Stimulated activated CD4-positive, alpha-beta T cell treated with anti-CD3 and anti-CD28 coated beads, Interleukin-2, amount 100 ng/mL, for 48 hours (primary cell): ENCODE measurements around the gene MOSMO.
"Not testable (repeated sequence)": the region's sequence is repeated elsewhere in the genome, so short reads cannot be mapped to it uniquely, and the experiment has no call there.

Experiments
- DNase-seq, 2 donors: peaks; one replicate each; pipeline ENCODE4 v3.0.0-alpha.2; 2020

MOSMO gene

DNA sequence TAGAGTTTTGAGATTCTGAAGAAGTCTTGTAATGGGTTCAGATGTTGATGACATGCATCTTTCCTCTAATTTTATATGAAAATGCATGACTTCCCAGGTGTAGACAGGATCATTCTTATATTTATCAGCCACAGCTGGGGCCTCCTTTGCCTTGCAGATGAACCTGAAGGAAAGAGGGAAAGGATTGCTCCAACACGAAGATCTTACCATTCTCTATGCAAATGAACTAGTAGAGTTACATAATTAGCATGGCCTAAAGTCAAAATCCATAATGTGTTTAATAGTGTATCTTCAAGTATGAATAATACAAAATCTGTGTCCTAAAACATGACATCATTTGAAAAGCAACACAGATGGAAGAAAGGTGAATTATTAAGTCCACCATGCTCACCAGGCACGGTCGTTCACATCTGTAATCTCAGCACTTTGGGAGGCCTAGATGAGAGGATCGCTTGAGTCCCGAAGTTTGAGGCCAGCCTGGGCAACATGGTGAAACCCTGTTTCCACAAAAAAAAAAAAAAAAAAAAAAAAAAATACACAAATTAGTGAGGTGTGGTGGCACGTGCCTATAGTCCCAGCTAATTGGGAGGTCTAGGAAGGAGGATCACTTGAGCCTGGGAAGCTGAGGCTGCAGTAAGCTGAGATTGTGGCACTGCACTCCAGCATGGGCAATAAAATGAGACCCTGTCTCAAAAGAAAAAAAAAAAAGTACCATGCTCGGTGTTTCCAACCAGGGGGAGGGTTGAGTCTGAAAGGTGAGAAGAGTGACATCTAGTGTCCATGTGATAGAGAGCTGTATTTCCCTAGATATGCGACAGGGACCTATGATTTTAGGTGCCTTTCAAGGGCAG is 90.7 kb downstream of the MOSMO start:
- no peak for DNase-seq

DNA sequence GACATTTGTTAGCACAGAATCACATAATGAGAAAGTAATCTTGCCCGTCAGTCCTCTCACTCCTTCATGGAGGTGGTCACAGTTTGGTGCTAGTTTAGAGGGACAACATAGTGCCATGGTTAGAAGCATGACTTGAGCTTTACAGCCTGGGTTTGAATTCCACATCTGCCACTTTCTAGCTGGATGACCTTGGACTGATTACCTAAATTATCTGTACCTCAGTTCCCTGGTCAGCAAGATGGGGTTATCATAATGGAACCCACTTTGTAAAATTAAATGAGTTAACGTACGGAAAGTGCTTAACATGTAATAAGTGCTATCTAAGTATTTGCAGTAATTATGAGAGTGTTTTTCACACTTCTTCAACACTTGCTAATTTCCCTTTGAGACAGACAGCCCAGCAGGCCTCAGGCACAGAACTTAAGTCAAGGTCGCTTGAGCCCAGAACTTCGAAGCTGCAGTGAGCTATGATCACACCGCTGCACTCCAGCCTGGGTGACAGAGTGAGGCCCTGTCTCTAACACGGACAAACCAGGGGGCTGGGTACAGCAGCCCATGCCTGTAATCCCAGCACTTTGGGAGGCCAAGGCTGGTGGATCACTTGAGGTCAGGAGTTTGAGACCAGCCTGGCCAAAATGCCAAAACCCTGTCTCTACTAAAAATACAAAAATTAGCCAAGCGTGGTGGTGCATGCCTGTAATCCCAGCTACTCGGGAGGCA is 91.5 kb downstream of the MOSMO start:
- DNase-seq: no peak

DNA sequence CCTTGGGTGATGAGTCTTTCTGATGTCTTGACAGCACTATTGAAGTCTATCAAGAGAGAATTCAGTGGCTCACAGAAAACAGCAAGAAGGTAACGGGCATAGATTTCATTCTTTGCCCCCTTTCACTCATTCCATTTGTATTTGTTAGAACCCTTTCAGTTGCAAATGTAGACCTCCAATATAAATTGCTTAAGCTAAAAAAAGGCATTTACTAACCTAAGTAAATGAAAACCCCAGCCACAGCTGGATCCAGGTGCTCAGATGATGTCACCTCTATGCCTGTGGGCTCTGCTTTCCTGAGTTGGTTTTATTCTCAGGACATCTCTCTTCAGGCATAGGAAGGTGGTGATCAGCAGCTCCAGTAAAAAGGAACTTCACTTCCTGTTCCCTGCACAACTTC is 95.5 kb downstream of the MOSMO start:
- DNase-seq: no peak

DNA sequence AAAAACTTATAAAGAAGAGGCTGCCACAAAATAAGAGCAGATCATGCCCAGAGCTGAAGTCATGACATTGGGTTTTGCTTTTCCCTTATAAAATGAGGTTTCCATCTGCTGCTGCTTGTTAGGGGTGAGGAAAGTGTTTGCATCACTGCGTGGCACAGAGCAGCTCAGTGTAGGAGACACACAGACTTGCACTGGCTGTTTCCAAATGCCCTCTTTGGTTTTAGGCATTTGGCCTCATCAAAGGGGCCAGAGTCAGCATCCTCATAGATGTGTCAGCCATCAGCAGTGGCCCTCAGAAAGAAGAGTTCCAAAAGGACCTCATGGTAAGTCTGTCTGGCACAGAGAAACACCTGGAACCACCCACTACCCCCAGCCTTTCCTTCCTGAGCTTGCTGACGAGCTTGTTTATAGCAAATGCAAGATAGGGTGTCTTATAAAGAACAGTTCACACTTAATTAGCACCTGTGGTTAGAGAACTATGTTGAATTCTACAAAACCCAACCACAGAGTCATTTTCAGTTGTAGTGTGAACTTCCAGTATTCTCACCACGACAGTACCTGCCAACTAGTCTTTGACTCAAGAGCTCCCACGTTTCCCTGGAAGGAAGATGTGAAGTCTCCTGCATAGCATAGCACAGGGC is 101.5 kb downstream of the MOSMO start:
- no peak for DNase-seq

DNA sequence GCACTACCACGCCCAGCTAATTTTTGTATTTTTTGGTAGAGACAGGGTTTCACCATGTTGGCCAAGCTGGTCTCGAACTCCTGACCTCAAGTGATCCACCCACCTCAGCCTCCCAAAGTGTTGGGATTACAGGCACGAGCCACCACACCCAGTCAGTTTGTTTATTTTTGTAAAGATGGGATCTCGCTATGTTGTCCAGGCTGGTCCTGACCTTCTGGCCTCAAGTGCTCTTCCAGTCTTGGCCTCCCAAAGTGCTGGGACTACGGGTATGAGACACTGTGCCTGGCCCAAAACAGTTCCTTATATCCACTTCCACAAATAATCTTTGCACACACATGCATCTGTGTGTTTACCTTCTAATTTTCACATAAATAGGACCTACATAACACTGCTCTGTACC is 103.7 kb downstream of the MOSMO start:
- DNase-seq: not testable (repeated sequence)

DNA sequence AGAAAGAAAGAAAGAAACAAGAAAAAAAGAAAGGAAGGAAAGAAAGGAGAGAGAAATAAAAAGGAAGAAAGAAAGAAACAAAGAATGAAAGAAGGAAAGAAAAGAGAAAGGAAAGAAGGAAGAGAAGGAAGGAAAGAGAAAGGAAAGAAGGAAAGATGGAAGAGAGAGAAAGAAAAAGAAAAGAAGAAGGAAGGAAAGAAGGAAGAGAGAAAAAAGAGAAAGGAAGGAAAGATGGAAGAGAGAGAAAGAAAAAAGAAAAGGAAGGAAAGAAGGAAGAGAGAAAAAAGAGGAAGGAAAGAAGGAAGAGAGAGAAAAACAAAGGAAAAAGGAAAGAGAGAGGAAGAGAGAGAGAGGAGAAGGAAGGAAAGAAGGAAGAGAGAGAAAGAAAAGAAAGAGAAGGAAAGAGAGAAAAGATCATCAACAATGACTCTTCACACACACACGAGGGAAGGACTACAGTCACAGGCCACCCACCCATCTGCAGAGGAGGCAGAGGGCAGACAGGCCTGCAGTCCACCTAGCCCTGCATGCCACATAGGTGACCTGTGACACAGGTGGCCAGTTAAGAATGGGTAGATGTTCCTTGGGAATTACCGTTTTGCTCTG is 108.3 kb downstream of the MOSMO start:
- no peak for DNase-seq

DNA sequence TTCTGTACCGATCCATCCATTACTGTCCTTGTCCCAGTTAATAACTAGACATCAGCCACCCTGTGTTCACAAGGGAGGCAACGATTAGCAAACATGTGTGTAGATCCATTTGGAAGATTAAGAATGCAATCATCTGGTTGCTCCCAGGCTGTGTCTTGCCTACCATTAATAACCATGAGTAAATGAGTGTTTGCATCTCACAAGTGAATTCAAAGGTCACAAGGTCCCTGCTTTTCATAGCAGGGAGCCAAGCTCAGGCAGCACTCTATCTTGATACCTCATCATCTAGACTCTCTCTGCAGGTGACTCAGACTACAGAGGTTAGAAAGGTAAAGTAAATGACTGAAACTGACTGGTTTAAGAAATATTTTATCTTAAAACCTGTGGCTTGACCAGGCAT is 109.7 kb downstream of the MOSMO start:
- DNase-seq: no peak

DNA sequence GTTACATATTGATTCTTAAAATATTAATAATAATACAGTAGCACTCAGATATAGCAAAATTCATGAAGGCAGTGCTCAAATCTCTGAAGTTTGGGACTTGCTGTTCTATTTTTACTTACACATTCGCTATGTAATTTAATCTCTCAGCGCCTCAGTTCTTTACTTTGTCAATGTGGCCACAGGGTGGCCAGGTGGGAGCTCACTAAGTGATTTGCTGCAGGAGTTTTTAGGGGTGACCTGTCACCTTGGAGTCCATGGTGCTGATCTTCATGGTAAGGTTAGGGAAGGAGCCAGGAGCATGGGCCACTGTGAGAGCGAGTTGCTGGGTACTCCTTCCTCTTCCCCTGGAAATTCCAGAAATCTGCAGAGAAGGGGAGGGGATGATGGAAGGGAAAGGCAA is 112.5 kb downstream of the MOSMO start:
- DNase-seq: no peak

DNA sequence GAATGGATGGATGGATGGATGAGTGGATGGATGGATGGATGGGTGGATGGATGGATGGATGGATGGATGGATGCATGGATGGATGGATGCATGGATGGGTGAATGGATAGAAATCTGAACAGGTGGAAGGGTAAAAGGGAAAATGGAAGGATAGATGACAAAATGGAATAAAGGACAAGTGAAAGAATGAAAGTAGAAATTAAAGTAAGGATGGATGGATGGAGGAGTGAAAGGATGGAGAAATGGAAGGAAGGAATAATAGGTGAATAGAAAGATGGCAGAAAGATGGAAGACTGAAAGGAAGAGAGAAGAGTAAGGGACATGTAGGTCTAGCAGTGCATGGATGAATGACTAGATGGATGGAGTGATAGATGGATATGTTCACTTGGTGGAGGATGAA is 114.3 kb downstream of the MOSMO start:
- DNase-seq: no peak

DNA sequence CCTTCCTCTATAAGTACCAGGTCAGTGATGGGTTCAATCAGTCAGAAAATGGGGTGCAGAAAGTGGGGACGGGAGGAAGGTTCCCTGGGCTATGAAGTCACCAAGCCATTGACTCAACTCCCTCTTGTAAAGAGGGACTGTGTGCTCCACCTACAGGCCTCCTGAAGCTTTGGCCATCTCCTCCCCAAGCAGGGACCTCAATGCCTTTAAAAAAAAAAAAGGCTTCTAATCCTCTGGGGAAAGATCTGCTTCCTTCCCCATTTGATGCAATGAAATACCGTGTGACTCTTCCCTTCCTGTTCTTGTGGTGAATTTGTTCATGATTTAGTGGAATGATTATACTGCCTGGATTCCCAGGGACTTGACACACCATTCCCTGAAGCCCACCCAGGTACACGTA is 115.2 kb downstream of the MOSMO start:
- DNase-seq: no peak

DNA sequence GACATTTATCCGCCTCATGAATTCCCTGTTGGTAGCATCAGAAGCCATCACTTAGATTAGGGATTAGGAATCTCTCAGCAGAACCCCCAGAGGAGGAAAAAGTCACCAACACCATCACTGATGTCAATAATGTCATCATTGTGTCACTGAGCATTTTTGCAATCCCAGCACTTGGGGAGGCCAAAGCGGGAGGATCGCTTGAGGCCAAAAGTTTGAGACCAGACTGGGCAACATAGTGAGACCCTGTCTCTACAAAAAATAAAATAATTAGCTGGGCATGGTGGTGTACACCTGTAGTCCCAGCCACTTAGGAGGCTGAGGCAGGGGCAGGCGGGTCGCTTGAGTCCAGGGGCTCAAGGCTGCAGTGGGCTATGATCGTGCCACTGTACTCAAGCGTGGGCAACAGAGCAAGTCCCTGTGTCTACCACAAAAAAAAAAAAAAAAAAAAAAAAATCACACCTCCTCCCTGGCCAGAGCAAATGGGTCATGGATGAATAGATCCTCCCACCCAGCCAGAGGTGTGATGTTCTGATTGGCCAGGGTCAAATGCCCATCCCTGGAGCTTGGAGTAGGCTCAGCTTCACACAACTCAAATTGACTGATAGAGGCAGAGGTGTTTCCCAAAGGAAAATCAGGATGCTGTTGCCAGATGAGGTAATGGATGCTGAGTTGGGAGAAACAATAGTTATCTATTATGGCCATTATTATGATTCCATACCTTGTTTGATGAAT is 116.0 kb downstream of the MOSMO start:
- DNase-seq: no peak

DNA sequence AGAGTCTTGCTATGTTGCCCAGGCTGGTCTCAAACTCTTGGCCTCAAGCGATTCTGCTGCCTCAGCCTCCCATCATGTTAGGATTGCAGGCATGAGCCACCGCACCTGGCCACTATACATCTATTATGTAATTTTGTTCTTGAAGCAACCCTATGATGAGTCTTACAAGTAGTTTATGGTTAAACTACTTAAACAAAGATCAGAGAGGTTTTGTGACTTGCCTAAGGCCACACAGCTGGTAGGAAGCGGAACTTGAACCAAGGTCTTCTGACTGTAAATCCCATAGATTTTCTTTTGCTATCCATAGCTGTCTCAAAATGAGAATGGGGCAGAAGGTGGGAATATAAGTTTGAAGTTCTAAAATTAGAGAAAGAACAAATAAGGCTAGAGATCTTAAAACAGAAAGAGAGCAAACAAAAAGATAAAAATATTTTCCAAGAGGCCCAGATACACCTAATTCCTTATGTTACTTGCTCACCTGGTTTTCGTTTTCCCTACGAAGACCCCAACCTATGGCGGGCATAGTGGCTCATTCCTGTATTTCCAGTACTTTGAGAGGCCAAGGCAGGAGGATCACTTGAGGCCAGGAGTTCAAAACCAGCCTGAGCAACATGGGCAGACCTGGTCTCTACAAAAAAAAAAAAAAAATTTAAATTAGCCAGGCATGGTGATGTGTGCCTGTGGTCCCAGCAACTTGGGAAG is 116.8 kb downstream of the MOSMO start:
- DNase-seq: no peak

DNA sequence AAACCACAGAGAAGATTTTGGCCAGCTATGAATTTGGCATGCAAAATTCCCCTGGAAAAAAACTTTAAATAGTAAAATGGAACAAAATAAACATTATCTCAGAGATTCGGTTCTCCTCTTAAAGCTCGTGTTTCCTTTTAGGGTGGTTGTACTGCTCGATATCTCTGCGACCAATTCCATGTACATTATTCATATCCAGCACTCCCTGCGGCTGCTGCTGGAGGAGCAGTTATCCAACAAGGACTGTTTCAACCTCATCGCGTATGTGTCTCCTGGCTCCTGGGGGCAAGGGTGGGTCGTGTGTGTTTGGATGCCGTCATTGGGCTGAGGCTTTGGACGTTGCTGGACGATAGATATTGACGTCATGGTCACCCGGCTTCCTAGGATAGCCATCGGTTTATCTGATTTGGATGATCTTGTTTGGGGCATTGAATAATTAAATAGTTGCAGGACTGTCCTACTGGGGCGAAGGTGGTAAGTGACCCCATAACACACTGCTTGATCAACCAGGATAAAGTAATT is 118.2 kb downstream of the MOSMO start:
- DNase-seq: no peak

DNA sequence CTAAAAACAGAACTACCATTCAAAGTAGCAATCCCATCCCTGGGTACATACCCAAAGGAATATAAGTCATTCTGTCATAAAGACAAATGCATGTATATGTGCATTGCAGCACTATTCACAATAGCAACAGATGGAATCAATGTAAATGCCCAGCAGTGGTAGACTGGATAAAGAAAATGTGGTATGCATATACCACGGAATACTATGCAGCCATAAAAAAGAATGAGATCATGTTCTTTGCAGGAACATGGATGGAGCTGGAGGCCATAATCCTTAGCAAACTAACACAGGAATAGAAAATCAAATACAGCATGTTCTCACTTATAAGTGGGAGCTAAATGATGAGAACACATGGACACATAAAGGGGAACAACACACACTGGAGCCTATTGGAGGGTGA is 120.6 kb downstream of the MOSMO start:
- DNase-seq: not testable (repeated sequence)

DNA sequence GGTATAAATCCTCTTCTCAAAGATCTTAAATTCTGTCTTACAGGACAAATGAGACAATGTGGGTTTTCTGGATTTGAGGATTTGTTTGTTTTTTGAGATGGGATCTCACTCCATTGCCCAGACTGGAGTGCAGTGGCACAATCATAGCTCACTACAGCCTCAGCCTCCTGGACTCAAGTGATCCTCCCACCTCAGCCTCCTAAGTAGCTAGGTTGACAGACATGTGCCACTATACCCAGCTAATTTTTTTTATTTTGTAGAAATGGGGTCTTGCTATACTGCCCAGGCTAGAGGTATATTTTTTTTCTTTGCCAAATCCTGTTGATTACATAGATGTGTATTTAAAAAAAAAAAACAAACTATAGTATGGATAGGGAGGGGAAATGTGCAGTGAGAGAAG is 122.6 kb downstream of the MOSMO start:
- DNase-seq: no peak

DNA sequence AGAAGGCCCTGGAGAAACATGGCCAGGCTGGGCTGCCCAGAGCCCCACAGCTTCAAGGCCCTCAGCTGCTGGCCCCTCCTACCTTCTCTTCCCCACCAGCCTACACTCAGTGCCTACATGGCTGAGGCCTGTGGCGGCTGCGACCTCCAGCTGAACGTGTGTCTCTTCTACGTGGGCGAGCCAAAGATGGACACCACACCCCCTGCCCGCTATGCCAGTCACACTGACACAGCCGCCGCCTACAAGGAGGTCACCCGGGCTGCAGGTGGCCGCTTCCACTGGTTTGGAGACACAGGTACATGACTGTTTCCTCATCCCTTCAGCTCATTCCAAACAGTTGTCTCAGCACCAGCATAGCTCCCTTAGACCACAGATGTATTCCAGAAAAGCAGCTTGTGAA is 124.9 kb downstream of the MOSMO start:
- no peak for DNase-seq
